SU-DHL-6 (cell line): ENCODE measurements around the gene GPX3.

Experiments used
- CTCF ChIP-seq: fragments of 200-600 bp; sonication (generic); IDR thresholded peaks from one replicate; pipeline ENCODE4 v1.5.1; 2017; ENCODE audit warnings: antibody characterized with exemption, mild to moderate bottlenecking, low read length, moderate library complexity; ENCODE audit not compliant: insufficient read depth, poor library complexity, severe bottlenecking
- EZH2phosphoT487 ChIP-seq: fragments of 200-600 bp; sonication (generic), shearing (Covaris generic); conservative IDR thresholded peaks from 2 replicates; pipeline ENCODE4 v1.6.1; 2018; ENCODE audit warnings: mild to moderate bottlenecking, antibody characterized with exemption, low read length, moderate library complexity, mixed read lengths

GRCh38 chr5:151008906-151009305 is 11.5 kb upstream of the GPX3 start:
- TF ChIP-seq CTCF (no peak), EZH2phosphoT487 (no peak)
